NCI-H2227 treated with DMSO at 0.1 percent for 48 hours (cell line): ENCODE data around the gene TEKT5.
"Not testable (repeated sequence)": the region's sequence is repeated elsewhere in the genome, so short reads cannot be mapped to it uniquely, and the experiment has no call there.

Experiments used
- DNase-seq: peaks from one replicate; lab custom pipeline; 2025; lab: John Stamatoyannopoulos, UW

The TEKT5 gene

GRCh38 chr16:10684511-10685151 is 10.1 kb downstream of the TEKT5 start:
- no peak for DNase-seq

- DNase-seq = no peak
These were observed 11.6 kb downstream of the TEKT5 start for GRCh38 chr16:10683170-10683569.

GRCh38 chr16:10682604-10683003 is 12.1 kb downstream of the TEKT5 start:
- DNase-seq = no peak

- no peak for DNase-seq
These were observed 13.1 kb downstream of the TEKT5 start for GRCh38 chr16:10681310-10682308.

- no peak for DNase-seq
These were observed 14.8 kb downstream of the TEKT5 start for GRCh38 chr16:10679921-10680320.

GRCh38 chr16:10679441-10679840 is 15.3 kb downstream of the TEKT5 start:
- not testable (repeated sequence) for DNase-seq

- DNase-seq = no peak
These were observed 16.1 kb downstream of the TEKT5 start for GRCh38 chr16:10678655-10679054.

- DNase-seq = no peak
These were observed 18.4 kb downstream of the TEKT5 start for GRCh38 chr16:10676284-10676683.

GRCh38 chr16:10675861-10676260 is 18.9 kb downstream of the TEKT5 start:
- no peak for DNase-seq

GRCh38 chr16:10675216-10675615 is 19.5 kb downstream of the TEKT5 start:
- DNase-seq = no peak

- no peak for DNase-seq
These were observed 23.0 kb downstream of the TEKT5 start for GRCh38 chr16:10671729-10672128.

GRCh38 chr16:10669791-10670190 is 24.9 kb downstream of the TEKT5 start:
- DNase-seq = no peak

GRCh38 chr16:10668322-10669045 is 26.2 kb downstream of the TEKT5 start:
- no peak for DNase-seq

GRCh38 chr16:10667239-10667638 is 27.5 kb downstream of the TEKT5 start:
- DNase-seq = no peak

- no peak for DNase-seq
These were observed 28.4 kb downstream of the TEKT5 start for GRCh38 chr16:10666291-10666690.

- DNase-seq = no peak
These were observed 29.6 kb downstream of the TEKT5 start for GRCh38 chr16:10665166-10665565.

- DNase-seq = no peak
These were observed 30.0 kb downstream of the TEKT5 start for GRCh38 chr16:10664720-10665126.

GRCh38 chr16:10663744-10664143 is 31.0 kb downstream of the TEKT5 start:
- no peak for DNase-seq

GRCh38 chr16:10663146-10663545 is 31.6 kb downstream of the TEKT5 start:
- DNase-seq = no peak

GRCh38 chr16:10662212-10662611 is 32.5 kb downstream of the TEKT5 start:
- DNase-seq = no peak

- DNase-seq = no peak
These were observed 33.0 kb downstream of the TEKT5 start for GRCh38 chr16:10661737-10662136.

GRCh38 chr16:10660950-10661635 is 33.6 kb downstream of the TEKT5 start:
- no peak for DNase-seq
